ENCODE data around the gene AGAP3. TPM values are rescaled to one million over a fixed set of nuclear protein-coding genes. Genes with fewer than 3 reads are reported as not detected.

AGAP3 gene
- total and polyA plus RNA-seq, 2 donors from 2014 or later: 35.8 to 64.4 TPM

- no peak overlapping the region for H3K27ac ChIP-seq (ENCODE audit: low read depth in 2 of 2, low read length in 2 of 2)
- H3K9ac ChIP-seq (ENCODE audit: low read length in 3 of 3): no peak overlapping the region
- DNase-seq: peak in 1 of 5 donors; percentile 62
- intact Hi-C loops (cut with DNase I): no loop called here
- H3K9me3 ChIP-seq (ENCODE audit: control insufficient read depth in 2 of 3, insufficient read depth in 1 of 3, low read length in 3 of 3): no peaks in the 10 kb centered on the region
- H3K36me3 ChIP-seq (ENCODE audit: control insufficient read depth in 2 of 3, insufficient read depth in 3 of 3, low read length in 3 of 3): peaks cover 0 to 31% (median 16%) of the 10 kb centered on the region in 3 donors
- H3K4me3 ChIP-seq (ENCODE audit: low read length in 3 of 3): no peak overlapping the region
- no peaks in the 10 kb centered on the region for H3K4me1 ChIP-seq (ENCODE audit: control insufficient read depth in 2 of 3, insufficient read depth in 2 of 3, low read depth in 1 of 3, low read length in 3 of 3)
- H3K27me3 ChIP-seq (ENCODE audit: control insufficient read depth, insufficient read depth, low read length): no peaks in the 10 kb centered on the region
- no peak for TF ChIP-seq CTCF (IDR thresholded peaks at IDR 0.05; ENCODE audit: borderline replicate concordance, extremely low read depth, insufficient read depth)
- no peak for FAIRE-seq
These were observed 47.9 kb downstream of the AGAP3 start for GRCh38 chr7:151133986-151134742.

GRCh38 chr7:151134743-151135524 is 48.7 kb downstream of the AGAP3 start:
- Histone ChIP-seq H3K4me3 (ENCODE audit: low read length in 3 of 3) (no peak overlapping the region), H3K9ac (ENCODE audit: low read length in 3 of 3) (no peak overlapping the region), H3K9me3 (ENCODE audit: control insufficient read depth in 2 of 3, insufficient read depth in 1 of 3, low read length in 3 of 3) (no peaks in the 10 kb centered on the region), H3K27me3 (ENCODE audit: control insufficient read depth, insufficient read depth, low read length) (no peaks in the 10 kb centered on the region), H3K4me1 (ENCODE audit: control insufficient read depth in 2 of 3, insufficient read depth in 2 of 3, low read depth in 1 of 3, low read length in 3 of 3) (no peaks in the 10 kb centered on the region), H3K36me3 (ENCODE audit: control insufficient read depth in 2 of 3, insufficient read depth in 3 of 3, low read length in 3 of 3) (peaks cover 0 to 29% (median 16%) of the 10 kb centered on the region in 3 donors), H3K27ac (ENCODE audit: low read depth in 2 of 2, low read length in 2 of 2) (no peak overlapping the region)
- DNase-seq (no peak), FAIRE-seq (no peak)
- TF ChIP-seq CTCF (IDR thresholded peaks at IDR 0.05; ENCODE audit: borderline replicate concordance, extremely low read depth, insufficient read depth): no peak
- intact Hi-C loops (cut with DNase I): no loop called here

- Histone ChIP-seq H3K9me3 (ENCODE audit: control insufficient read depth in 2 of 3, insufficient read depth in 1 of 3, low read length in 3 of 3) (no peaks in the 10 kb centered on the region), H3K27me3 (ENCODE audit: control insufficient read depth, insufficient read depth, low read length) (no peaks in the 10 kb centered on the region), H3K27ac (ENCODE audit: low read depth in 2 of 2, low read length in 2 of 2) (no peak overlapping the region), H3K36me3 (ENCODE audit: control insufficient read depth in 2 of 3, insufficient read depth in 3 of 3, low read length in 3 of 3) (peaks cover 0 to 27% (median 16%) of the 10 kb centered on the region in 3 donors), H3K9ac (ENCODE audit: low read length in 3 of 3) (no peak overlapping the region), H3K4me3 (ENCODE audit: low read length in 3 of 3) (no peak overlapping the region), H3K4me1 (ENCODE audit: control insufficient read depth in 2 of 3, insufficient read depth in 2 of 3, low read depth in 1 of 3, low read length in 3 of 3) (no peaks in the 10 kb centered on the region)
- TF ChIP-seq CTCF (IDR thresholded peaks at IDR 0.05; ENCODE audit: borderline replicate concordance, extremely low read depth, insufficient read depth): no peak
- FAIRE-seq (no peak), DNase-seq (no peak)
- intact Hi-C loops (cut with DNase I): no loop called here
These were observed 49.2 kb downstream of the AGAP3 start for GRCh38 chr7:151135525-151135845.
